ENCODE results near the gene FOSL1.

FOSL1 gene

DNA sequence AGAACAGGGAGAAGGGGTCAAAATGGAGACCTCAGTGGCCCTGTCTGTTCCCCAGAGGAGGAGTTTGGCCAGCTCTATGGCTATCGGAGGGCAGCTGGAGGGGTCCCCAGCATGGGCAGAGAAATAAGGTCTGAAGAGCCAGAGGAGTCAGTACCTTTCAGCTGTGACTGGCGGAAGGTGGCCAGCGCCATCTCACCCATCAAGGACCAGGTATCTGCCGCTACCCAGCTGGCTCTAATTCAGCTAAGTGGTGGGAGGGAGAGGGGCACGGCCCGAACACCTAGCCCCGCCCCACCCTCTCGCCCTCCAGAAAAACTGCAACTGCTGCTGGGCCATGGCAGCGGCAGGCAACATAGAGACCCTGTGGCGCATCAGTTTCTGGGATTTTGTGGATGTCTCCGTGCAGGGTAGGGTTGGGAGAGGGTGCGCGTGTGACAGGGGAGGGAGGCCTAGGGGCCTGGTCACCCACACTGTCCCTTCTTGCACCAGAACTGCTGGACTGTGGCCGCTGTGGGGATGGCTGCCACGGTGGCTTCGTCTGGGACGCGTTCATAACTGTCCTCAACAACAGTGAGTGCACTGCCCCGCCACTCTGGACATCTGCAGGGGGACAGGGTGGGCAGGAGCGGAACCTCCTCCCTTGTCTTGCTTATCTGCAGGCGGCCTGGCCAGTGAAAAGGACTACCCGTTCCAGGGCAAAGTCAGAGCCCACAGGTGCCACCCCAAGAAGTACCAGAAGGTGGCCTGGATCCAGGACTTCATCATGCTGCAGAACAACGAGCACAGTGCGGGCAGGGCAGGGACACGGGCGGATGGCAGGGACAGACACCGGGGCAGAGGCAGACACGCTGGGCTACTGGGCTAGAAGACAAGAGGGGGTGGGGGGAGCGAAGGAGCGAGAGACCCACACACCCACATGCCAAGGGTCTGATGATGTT is 17.8 kb downstream of the FOSL1 start:
- no peaks in the 10 kb centered on the region for H4K20me1 ChIP-seq (ENCODE audit: low read depth, low read length)
- H3K9me3 ChIP-seq (ENCODE audit: insufficient read depth, low read length), result no peaks in the 10 kb centered on the region
- 0 out of 2 replicates have a peak, but pooled peaks cover 7% of the 10 kb centered on the region for H3F3A ChIP-seq (ENCODE audit: insufficient read depth)
- H3K9me2 ChIP-seq (replicated peaks; ENCODE audit: insufficient read depth, low read length), result no peaks in the 10 kb centered on the region
- H3K27me3 ChIP-seq (ENCODE audit: low read length), result no peaks in the 10 kb centered on the region
- no peak overlapping the region for H3K27ac ChIP-seq (ENCODE audit: low read depth, low read length)
- TF ChIP-seq, protein P1, sequence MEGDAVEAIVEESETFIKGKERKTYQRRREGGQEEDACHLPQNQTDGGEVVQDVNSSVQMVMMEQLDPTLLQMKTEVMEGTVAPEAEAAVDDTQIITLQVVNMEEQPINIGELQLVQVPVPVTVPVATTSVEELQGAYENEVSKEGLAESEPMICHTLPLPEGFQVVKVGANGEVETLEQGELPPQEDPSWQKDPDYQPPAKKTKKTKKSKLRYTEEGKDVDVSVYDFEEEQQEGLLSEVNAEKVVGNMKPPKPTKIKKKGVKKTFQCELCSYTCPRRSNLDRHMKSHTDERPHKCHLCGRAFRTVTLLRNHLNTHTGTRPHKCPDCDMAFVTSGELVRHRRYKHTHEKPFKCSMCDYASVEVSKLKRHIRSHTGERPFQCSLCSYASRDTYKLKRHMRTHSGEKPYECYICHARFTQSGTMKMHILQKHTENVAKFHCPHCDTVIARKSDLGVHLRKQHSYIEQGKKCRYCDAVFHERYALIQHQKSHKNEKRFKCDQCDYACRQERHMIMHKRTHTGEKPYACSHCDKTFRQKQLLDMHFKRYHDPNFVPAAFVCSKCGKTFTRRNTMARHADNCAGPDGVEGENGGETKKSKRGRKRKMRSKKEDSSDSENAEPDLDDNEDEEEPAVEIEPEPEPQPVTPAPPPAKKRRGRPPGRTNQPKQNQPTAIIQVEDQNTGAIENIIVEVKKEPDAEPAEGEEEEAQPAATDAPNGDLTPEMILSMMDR (IDR thresholded peaks at IDR 0.05; ENCODE audit: insufficient read depth, low read length, poor library complexity, severe bottlenecking), result no peak
- TF ChIP-seq EZH2phosphoT487 (conservative IDR thresholded peaks at IDR 0.05; ENCODE audit: low read length), result no peak
- H3K36me3 ChIP-seq (ENCODE audit: low read length), result no peaks in the 10 kb centered on the region
- no peak overlapping the region for H3K4me2 ChIP-seq (ENCODE audit: low read depth, low read length, poor library complexity, severe bottlenecking)
- H3K9ac ChIP-seq (ENCODE audit: low read length), result no peak overlapping the region
- H3K4me3 ChIP-seq (ENCODE audit: insufficient read depth, low read length, poor library complexity, severe bottlenecking), result no peak overlapping the region
- H2AFZ ChIP-seq (ENCODE audit: low read depth, low read length, severe bottlenecking), result no peak overlapping the region
- H3K79me2 ChIP-seq (ENCODE audit: insufficient read depth, low read length), result no peaks in the 10 kb centered on the region

GRCh38 chr11:65880844-65881421 is 19.3 kb downstream of the FOSL1 start:
- no peak overlapping the region for H3K27ac ChIP-seq (ENCODE audit: low read depth, low read length)
- H3K79me2 ChIP-seq (ENCODE audit: insufficient read depth, low read length), result no peaks in the 10 kb centered on the region
- TF ChIP-seq EZH2phosphoT487 (conservative IDR thresholded peaks at IDR 0.05; ENCODE audit: low read length), result no peak
- TF ChIP-seq, protein P1 (IDR thresholded peaks at IDR 0.05; ENCODE audit: insufficient read depth, low read length, poor library complexity, severe bottlenecking), result no peak

DNA sequence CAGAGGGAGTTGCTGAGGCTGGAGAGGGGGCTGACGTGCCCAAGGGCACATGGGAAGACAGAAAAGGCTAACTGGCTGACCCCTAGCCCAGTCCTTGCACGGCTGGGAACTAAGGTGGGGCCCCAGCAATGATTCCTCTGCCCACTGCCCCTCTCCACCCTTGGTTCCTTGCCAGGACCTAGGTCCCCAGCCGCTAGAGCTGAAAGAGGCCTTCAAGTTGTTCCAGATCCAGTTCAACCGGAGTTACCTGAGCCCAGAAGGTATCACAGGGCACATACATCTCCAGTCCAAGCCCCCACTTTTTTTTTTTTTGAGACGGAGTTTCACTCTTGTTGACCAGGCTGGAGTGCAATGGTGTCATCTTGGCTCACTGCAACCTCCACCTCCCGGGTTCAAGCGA is 20.2 kb downstream of the FOSL1 start:
- H3F3A ChIP-seq (ENCODE audit: insufficient read depth), result no peaks in the 10 kb centered on the region
- H4K20me1 ChIP-seq (ENCODE audit: low read depth, low read length), result no peaks in the 10 kb centered on the region
- TF ChIP-seq, protein P1 (IDR thresholded peaks at IDR 0.05; ENCODE audit: insufficient read depth, low read length, poor library complexity, severe bottlenecking), result no peak
- no peak for TF ChIP-seq EZH2phosphoT487 (conservative IDR thresholded peaks at IDR 0.05; ENCODE audit: low read length)
- H3K4me2 ChIP-seq (ENCODE audit: low read depth, low read length, poor library complexity, severe bottlenecking), result no peak overlapping the region
- no peaks in the 10 kb centered on the region for H3K9me3 ChIP-seq (ENCODE audit: insufficient read depth, low read length)
- H3K27me3 ChIP-seq (ENCODE audit: low read length), result no peaks in the 10 kb centered on the region
- H3K79me2 ChIP-seq (ENCODE audit: insufficient read depth, low read length), result no peaks in the 10 kb centered on the region
- H3K9me2 ChIP-seq (replicated peaks; ENCODE audit: insufficient read depth, low read length), result no peaks in the 10 kb centered on the region
- no peak overlapping the region for H2AFZ ChIP-seq (ENCODE audit: low read depth, low read length, severe bottlenecking)
- no peak overlapping the region for H3K9ac ChIP-seq (ENCODE audit: low read length)
- no peaks in the 10 kb centered on the region for H3K36me3 ChIP-seq (ENCODE audit: low read length)
- H3K27ac ChIP-seq (ENCODE audit: low read depth, low read length), result no peak overlapping the region
- no peak overlapping the region for H3K4me3 ChIP-seq (ENCODE audit: insufficient read depth, low read length, poor library complexity, severe bottlenecking)

More at GRCh38 chr11:65880844-65881421, 19.3 kb downstream of the FOSL1 start:
- H3K27me3 ChIP-seq (ENCODE audit: low read length), result no peaks in the 10 kb centered on the region
- no peaks in the 10 kb centered on the region for H4K20me1 ChIP-seq (ENCODE audit: low read depth, low read length)
- no peak overlapping the region for H3K9ac ChIP-seq (ENCODE audit: low read length)
- H3K36me3 ChIP-seq (ENCODE audit: low read length), result no peaks in the 10 kb centered on the region
- no peaks in the 10 kb centered on the region for H3K9me2 ChIP-seq (replicated peaks; ENCODE audit: insufficient read depth, low read length)
- H3K9me3 ChIP-seq (ENCODE audit: insufficient read depth, low read length), result no peaks in the 10 kb centered on the region
- H3K4me2 ChIP-seq (ENCODE audit: low read depth, low read length, poor library complexity, severe bottlenecking), result no peak overlapping the region
- H3F3A ChIP-seq (ENCODE audit: insufficient read depth), result no peaks in the 10 kb centered on the region
- no peak overlapping the region for H2AFZ ChIP-seq (ENCODE audit: low read depth, low read length, severe bottlenecking)
- H3K4me3 ChIP-seq (ENCODE audit: insufficient read depth, low read length, poor library complexity, severe bottlenecking), result no peak overlapping the region
